Left ventricle myocardium superior (tissue), 1 donor: ENCODE data around the gene WWOX. TPM values are rescaled to one million over a fixed set of nuclear protein-coding genes. Genes with fewer than 3 reads are reported as not detected.

Source experiments
- ATAC-seq: fragments of 200-7000 bp; cut with Tn5 transposase; one replicate; pipeline ENCODE4 v1.9.1; 2020; ENCODE audit warnings: mild to moderate bottlenecking, moderate library complexity
- DNase-seq: peaks from one replicate; pipeline ENCODE4 v3.0.0-alpha.2; 2020
- intact Hi-C: fragments of 100-400 bp; cut with micrococcal nuclease; formaldehyde crosslinking; loops from one replicate; pipeline ENCODE4 v1.11.0; 2022
- total RNA-seq: library from RNA; stranded (reverse); fragmentation: NEBNext Ultra II Directional; extraction: Animal tissue kit (Norgen Biotek cat#: 25700); gene quantifications from one replicate; pipeline ENCODE4 v1.2.1, GENCODE V29; 2021
- donor health status: DM: no; HTN: yes; CAD: no; lungs with severe emphysema.

WWOX gene
- total RNA-seq, 1 donor from 2014 or later, result 12.8 TPM

- ATAC-seq (no peak), DNase-seq (no peak)
- intact Hi-C loops, result no loop called here
These were observed 147.1 kb downstream of the WWOX start for GRCh38 chr16:78246559-78246958.

GRCh38 chr16:78249056-78249455 lies 149.6 kb downstream of the WWOX start:
- ATAC-seq (peak; percentile 50), DNase-seq (peak; percentile 32)
- intact Hi-C loops, result no loop called here

GRCh38 chr16:78249832-78250231 lies 150.4 kb downstream of the WWOX start:
- no peak for ATAC-seq

GRCh38 chr16:78251115-78251514 lies 151.7 kb downstream of the WWOX start:
- no peak for ATAC-seq

More at GRCh38 chr16:78249832-78250231, 150.4 kb downstream of the WWOX start:
- DNase-seq, result no peak
- intact Hi-C loops, result no loop called here

GRCh38 chr16:78252757-78253156 lies 153.3 kb downstream of the WWOX start:
- DNase-seq, result no peak
- no peak for ATAC-seq
- intact Hi-C loops, result no loop called here

More at GRCh38 chr16:78251115-78251514, 151.7 kb downstream of the WWOX start:
- intact Hi-C loops, result no loop called here
- no peak for DNase-seq

- no peak for DNase-seq
- intact Hi-C loops, result no loop called here
- no peak for ATAC-seq
These were observed 155.4 kb downstream of the WWOX start for GRCh38 chr16:78254841-78255240.

GRCh38 chr16:78256686-78257375 lies 157.4 kb downstream of the WWOX start:
- DNase-seq (no peak), ATAC-seq (no peak)
- intact Hi-C loops, result no loop called here

GRCh38 chr16:78257376-78257728 lies 157.9 kb downstream of the WWOX start:
- intact Hi-C loops, result no loop called here
- DNase-seq (no peak), ATAC-seq (no peak)

GRCh38 chr16:78258375-78259065 lies 159.1 kb downstream of the WWOX start:
- DNase-seq (no peak), ATAC-seq (peak; percentile 41)
- intact Hi-C loops, result no loop called here

- ATAC-seq (no peak), DNase-seq (no peak)
- intact Hi-C loops, result no loop called here
These were observed 160.4 kb downstream of the WWOX start for GRCh38 chr16:78259873-78260272.

- no peak for DNase-seq
- intact Hi-C loops, result no loop called here
- ATAC-seq, result no peak
These were observed 165.2 kb downstream of the WWOX start for GRCh38 chr16:78264642-78265041.

GRCh38 chr16:78269256-78269655 lies 169.8 kb downstream of the WWOX start:
- DNase-seq, result no peak
- no peak for ATAC-seq
- intact Hi-C loops, result no loop called here

- intact Hi-C loops, result no loop called here
- ATAC-seq, result no peak
- DNase-seq, result no peak
These were observed 172.5 kb downstream of the WWOX start for GRCh38 chr16:78271981-78272380.

GRCh38 chr16:78274771-78275170 lies 175.3 kb downstream of the WWOX start:
- no peak for DNase-seq
- intact Hi-C loops, result no loop called here
- ATAC-seq, result no peak

- intact Hi-C loops, result no loop called here
- DNase-seq (no peak), ATAC-seq (no peak)
These were observed 176.0 kb downstream of the WWOX start for GRCh38 chr16:78275420-78275819.

GRCh38 chr16:78277321-78278055 lies 178.0 kb downstream of the WWOX start:
- intact Hi-C loops, result no loop called here
- ATAC-seq, result no peak
- DNase-seq, result no peak

- intact Hi-C loops, result no loop called here
- ATAC-seq (no peak), DNase-seq (no peak)
These were observed 178.6 kb downstream of the WWOX start for GRCh38 chr16:78278056-78278450.

GRCh38 chr16:78281115-78281514 lies 181.7 kb downstream of the WWOX start:
- DNase-seq (no peak), ATAC-seq (no peak)
- intact Hi-C loops, result no loop called here

- intact Hi-C loops, result no loop called here
- DNase-seq (no peak), ATAC-seq (no peak)
These were observed 184.2 kb downstream of the WWOX start for GRCh38 chr16:78283548-78284251.

- DNase-seq (no peak), ATAC-seq (no peak)
- intact Hi-C loops, result no loop called here
These were observed 184.9 kb downstream of the WWOX start for GRCh38 chr16:78284326-78284725.
